Measurements from ENCODE around the gene NDUFC1. TPM values are rescaled to one million over a fixed set of nuclear protein-coding genes. Genes with fewer than 3 reads are reported as not detected.
"Not testable (repeated sequence)": the region's sequence is repeated elsewhere in the genome, so short reads cannot be mapped to it uniquely, and the experiment has no call there.

NDUFC1 gene
- total RNA-seq, 1 donor, result 39.7 TPM

- DNase-seq (ENCODE audit: low read depth), result no peak
These were observed 22.3 kb upstream of the NDUFC1 start for GRCh38 chr4:139324620-139325019.

GRCh38 chr4:139322541-139322940 is 20.3 kb upstream of the NDUFC1 start:
- not testable (repeated sequence) for DNase-seq (ENCODE audit: low read depth); H3K4me3 ChIP-seq (ENCODE audit: low read depth, low read length)

More at GRCh38 chr4:139324620-139325019, 22.3 kb upstream of the NDUFC1 start:
- no peak for TF ChIP-seq CTCF (IDR thresholded peaks at IDR 0.05; ENCODE audit: insufficient read depth, low read depth, low read length)
- H3K4me3 ChIP-seq (ENCODE audit: low read depth, low read length), result no peak overlapping the region

GRCh38 chr4:139322070-139322469 is 19.8 kb upstream of the NDUFC1 start:
- DNase-seq (ENCODE audit: low read depth); H3K4me3 ChIP-seq (ENCODE audit: low read depth, low read length): not testable (repeated sequence)

GRCh38 chr4:139319571-139319970 is 17.3 kb upstream of the NDUFC1 start:
- H3K4me3 ChIP-seq (ENCODE audit: low read depth, low read length), result no peak overlapping the region
- DNase-seq (ENCODE audit: low read depth), result no peak
- no peak for TF ChIP-seq CTCF (IDR thresholded peaks at IDR 0.05; ENCODE audit: insufficient read depth, low read depth, low read length)

- no peak for DNase-seq (ENCODE audit: low read depth)
- no peak for TF ChIP-seq CTCF (IDR thresholded peaks at IDR 0.05; ENCODE audit: insufficient read depth, low read depth, low read length)
- H3K4me3 ChIP-seq (ENCODE audit: low read depth, low read length), result no peak overlapping the region
These were observed 15.4 kb upstream of the NDUFC1 start for GRCh38 chr4:139317635-139318034.

GRCh38 chr4:139316733-139317132 is 14.5 kb upstream of the NDUFC1 start:
- no peak overlapping the region for H3K4me3 ChIP-seq (ENCODE audit: low read depth, low read length)
- TF ChIP-seq CTCF (IDR thresholded peaks at IDR 0.05; ENCODE audit: insufficient read depth, low read depth, low read length), result no peak
- DNase-seq (ENCODE audit: low read depth), result no peak

- H3K4me3 ChIP-seq (ENCODE audit: low read depth, low read length), result no peak overlapping the region
- DNase-seq (ENCODE audit: low read depth), result no peak
- no peak for TF ChIP-seq CTCF (IDR thresholded peaks at IDR 0.05; ENCODE audit: insufficient read depth, low read depth, low read length)
These were observed 13.0 kb upstream of the NDUFC1 start for GRCh38 chr4:139315221-139315675.

GRCh38 chr4:139314047-139314800 is 11.9 kb upstream of the NDUFC1 start:
- H3K4me3 ChIP-seq (ENCODE audit: low read depth, low read length), result no peak overlapping the region
- TF ChIP-seq CTCF (IDR thresholded peaks at IDR 0.05; ENCODE audit: insufficient read depth, low read depth, low read length), result no peak
- DNase-seq (ENCODE audit: low read depth), result no peak

- H3K4me3 ChIP-seq (ENCODE audit: low read depth, low read length); DNase-seq (ENCODE audit: low read depth): not testable (repeated sequence)
These were observed 11.1 kb upstream of the NDUFC1 start for GRCh38 chr4:139313414-139313813.

Data from fibroblast of villous mesenchyme (primary cell).